HK-2 (cell line): Measurements from ENCODE around the gene PRIM2.
"Not testable (repeated sequence)": the region's sequence is repeated elsewhere in the genome, so short reads cannot be mapped to it uniquely, and the experiment has no call there.

ENCODE experiments used
- DNase-seq: peaks from one replicate; pipeline ENCODE4 v3.0.0-alpha.2; 2018; ENCODE audit not compliant: unreplicated experiment

The PRIM2 gene

DNA sequence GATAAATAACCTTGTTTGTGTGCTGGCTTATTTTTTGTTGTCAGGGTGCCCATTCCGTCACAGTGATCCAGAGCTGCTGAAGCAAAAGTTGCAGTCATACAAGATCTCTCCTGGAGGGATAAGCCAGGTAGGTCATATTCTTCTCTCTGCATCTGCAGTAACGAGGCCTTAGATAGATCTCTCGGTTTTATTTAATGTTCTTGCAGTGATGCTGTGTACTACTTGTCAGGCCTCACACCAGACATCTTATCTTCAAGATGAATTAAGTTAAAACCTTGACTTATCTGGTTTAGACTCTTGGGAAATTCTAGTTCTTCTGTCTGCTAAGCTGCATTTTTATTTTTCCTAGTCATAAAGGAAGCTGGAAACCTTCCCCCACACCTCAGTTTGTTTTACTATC, 288.9 kb downstream of the PRIM2 start:
- DNase-seq: not testable (repeated sequence)

- DNase-seq: not testable (repeated sequence)
These were observed 293.2 kb downstream of the PRIM2 start for GRCh38 chr6:57610612-57611011.

DNA sequence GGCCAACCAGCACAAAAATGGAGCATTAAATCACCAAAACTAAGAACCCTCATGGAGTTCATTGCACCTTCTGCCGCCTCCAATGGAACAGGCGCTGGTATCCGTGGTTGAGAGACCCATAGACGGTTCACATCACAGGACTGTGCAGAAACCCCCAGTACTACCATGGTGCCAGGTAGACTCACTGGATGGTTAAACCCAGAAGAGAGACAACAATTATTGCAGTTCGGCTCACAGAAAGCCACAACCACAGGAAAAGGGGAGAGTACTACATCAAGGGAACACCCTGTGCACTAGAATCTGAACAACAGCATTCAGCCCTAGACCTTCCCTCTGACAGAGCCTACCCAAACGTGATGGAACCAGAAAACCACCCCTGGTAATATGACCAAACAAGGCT, 301.5 kb downstream of the PRIM2 start:
- DNase-seq: not testable (repeated sequence)

GRCh38 chr6:57631773-57632172, 314.3 kb downstream of the PRIM2 start:
- not testable (repeated sequence) for DNase-seq

DNA sequence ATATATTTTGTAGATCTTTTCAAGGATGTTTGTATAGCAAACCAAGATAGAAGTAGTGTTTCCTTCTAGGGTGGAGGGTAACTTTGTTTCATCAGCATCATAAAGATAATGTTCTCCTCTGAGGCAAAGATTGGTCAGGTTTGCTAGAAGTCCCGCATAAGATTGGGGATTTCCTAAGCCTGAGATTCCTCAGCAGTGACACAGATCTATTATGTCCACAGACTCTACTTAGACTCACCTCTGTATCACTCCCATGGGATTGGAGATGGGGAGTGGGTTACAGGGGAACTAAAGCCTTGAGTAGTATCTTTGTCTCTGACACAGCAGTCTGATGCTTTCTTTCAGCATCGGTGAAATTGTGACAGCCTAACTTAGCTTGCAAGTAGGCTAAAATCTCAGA, 341.1 kb downstream of the PRIM2 start:
- DNase-seq: not testable (repeated sequence)

DNA sequence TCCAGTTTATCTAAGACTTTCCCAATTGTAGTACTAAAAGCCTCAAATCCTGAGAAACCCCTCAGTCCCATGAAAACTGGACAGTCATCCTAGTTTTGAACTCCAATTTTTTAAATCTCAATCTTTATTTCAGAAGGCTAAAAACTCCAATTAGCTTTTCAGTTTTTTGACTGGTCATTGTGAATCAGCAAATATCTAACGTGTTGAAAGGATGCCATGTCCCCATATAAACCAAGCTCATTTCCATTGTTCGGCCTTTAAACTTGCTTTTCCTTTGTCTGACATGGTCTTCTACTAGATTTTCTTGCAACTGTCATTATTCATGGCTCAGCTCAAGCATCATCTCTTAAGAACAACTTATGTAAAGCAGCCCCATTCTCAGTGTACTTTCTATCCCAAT, 342.4 kb downstream of the PRIM2 start:
- DNase-seq: not testable (repeated sequence)

DNA sequence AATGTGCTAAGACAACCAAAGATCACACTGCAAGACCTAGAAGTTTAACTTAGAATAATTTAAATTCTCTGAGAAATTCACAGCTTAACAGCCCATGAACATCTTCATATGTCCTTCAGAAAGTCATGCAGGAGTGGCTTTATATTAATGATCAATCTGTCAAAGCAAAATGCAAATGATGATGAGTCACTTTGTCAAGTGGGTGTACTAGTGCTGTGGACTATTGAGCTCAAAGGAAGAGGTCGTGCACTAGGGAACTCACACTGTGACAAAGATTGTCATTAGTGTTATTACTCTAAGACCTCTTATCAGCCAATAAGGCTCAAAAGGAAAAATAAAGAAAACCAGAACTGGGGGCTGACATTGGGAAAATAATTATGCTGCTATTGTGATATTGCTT, 343.5 kb downstream of the PRIM2 start:
- not testable (repeated sequence) for DNase-seq

GRCh38 chr6:57668108-57668507, 350.7 kb downstream of the PRIM2 start:
- DNase-seq: not testable (repeated sequence)

GRCh38 chr6:57671237-57671636, 353.8 kb downstream of the PRIM2 start:
- DNase-seq: not testable (repeated sequence)

- not testable (repeated sequence) for DNase-seq
These were observed 354.7 kb downstream of the PRIM2 start for GRCh38 chr6:57671937-57672627.

GRCh38 chr6:57673281-57673680, 355.9 kb downstream of the PRIM2 start:
- DNase-seq: not testable (repeated sequence)

DNA sequence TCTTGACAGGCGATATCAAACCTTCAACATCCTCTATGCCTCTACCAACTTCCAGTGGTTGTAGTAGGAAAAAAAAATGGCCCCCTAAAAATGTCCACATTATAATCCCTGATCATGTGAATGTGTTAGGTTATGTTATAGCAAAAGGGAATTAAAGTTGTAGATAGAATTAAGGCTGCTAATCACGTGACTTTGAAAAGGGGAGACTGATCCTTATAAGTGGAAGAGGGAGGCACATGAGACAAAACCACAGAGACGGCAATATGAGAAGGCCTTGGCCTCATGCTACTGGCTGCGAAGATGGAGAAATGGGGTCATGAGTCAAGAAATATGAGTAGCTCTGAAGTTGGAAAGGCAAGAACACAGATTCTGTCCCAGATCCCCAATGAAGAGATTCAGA, 358.0 kb downstream of the PRIM2 start:
- DNase-seq: not testable (repeated sequence)

DNA sequence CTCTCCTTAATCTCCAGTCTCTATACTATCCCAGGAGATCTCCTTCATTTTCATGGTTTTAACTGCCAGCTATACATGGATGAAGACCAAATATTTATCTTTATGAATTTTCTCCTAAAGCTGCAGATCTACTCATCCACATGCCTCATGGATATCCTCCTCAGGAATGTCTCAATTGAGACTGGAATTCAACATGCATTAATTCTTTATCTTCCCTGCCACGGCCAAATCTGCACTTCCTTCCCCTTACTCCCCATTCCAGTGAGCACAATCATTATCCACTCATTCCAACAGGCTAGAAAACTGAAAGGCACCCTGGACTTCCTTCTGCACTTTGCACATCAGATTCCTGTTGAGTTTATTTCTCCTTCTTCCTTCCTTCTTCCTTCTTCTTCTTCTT, 379.0 kb downstream of the PRIM2 start:
- DNase-seq: not testable (repeated sequence)
